Endothelial cell of hepatic sinusoid (primary cell): ENCODE results near the gene ADAD2.

Experiments
- in situ Hi-C: cut with HindIII; loops from 2 replicates; pipeline ENCODE4 v1.10.0; 2017; ENCODE audit warnings: low sequenced_read_pairs

The ADAD2 gene

GRCh38 chr16:84220851-84221250 is 29.9 kb downstream of the ADAD2 start:
- in situ Hi-C loops = no loop called here

GRCh38 chr16:84223456-84223855 is 32.5 kb downstream of the ADAD2 start:
- in situ Hi-C loops = no loop called here

GRCh38 chr16:84224554-84224953 is 33.6 kb downstream of the ADAD2 start:
- in situ Hi-C loops = no loop called here

GRCh38 chr16:84225126-84225525 is 34.2 kb downstream of the ADAD2 start:
- in situ Hi-C loops = no loop called here

GRCh38 chr16:84225571-84225970 is 34.6 kb downstream of the ADAD2 start:
- in situ Hi-C loops = no loop called here

GRCh38 chr16:84226026-84226425 is 35.1 kb downstream of the ADAD2 start:
- in situ Hi-C loops = no loop called here

GRCh38 chr16:84227548-84227947 is 36.6 kb downstream of the ADAD2 start:
- in situ Hi-C loops = no loop called here

- in situ Hi-C loops = no loop called here
Observed at GRCh38 chr16:84228256-84228838, 37.4 kb downstream of the ADAD2 start.

GRCh38 chr16:84229471-84229870 is 38.5 kb downstream of the ADAD2 start:
- in situ Hi-C loops = no loop called here

GRCh38 chr16:84232060-84232459 is 41.1 kb downstream of the ADAD2 start:
- in situ Hi-C loops = no loop called here

GRCh38 chr16:84232969-84233368 is 42.0 kb downstream of the ADAD2 start:
- in situ Hi-C loops = no loop called here

GRCh38 chr16:84233748-84234147 is 42.8 kb downstream of the ADAD2 start:
- in situ Hi-C loops = no loop called here

GRCh38 chr16:84234321-84235241 is 43.6 kb downstream of the ADAD2 start:
- in situ Hi-C loops = loop anchor here (5.0 kb wide), 1 partner anchor 92 kb away; no protein-coding TSS in a partner anchor

- in situ Hi-C loops = loop anchor here (5.0 kb wide), 1 partner anchor 94 kb away; no protein-coding TSS in a partner anchor
Observed at GRCh38 chr16:84236671-84237070, 45.7 kb downstream of the ADAD2 start.

GRCh38 chr16:84237994-84238750 is 47.2 kb downstream of the ADAD2 start:
- in situ Hi-C loops = loop anchor here (5.0 kb wide), 1 partner anchor 96 kb away; no protein-coding TSS in a partner anchor

- in situ Hi-C loops = loop anchor here (5.0 kb wide), 1 partner anchor 97 kb away; no protein-coding TSS in a partner anchor
Observed at GRCh38 chr16:84239141-84239769, 48.3 kb downstream of the ADAD2 start.

GRCh38 chr16:84239909-84240308 is 49.0 kb downstream of the ADAD2 start, which contains the start of gene KCNG4:
Gene KCNG4, minus strand, starts transcription at chr16:84240012. Its CDS starts 2,527 bp downstream, at chr16:84237485.
- in situ Hi-C loops = loop anchor here (5.0 kb wide), 1 partner anchor 98 kb away; no protein-coding TSS in a partner anchor

GRCh38 chr16:84240455-84240854 is 49.5 kb downstream of the ADAD2 start:
- in situ Hi-C loops = no loop called here

- in situ Hi-C loops = no loop called here
Observed at GRCh38 chr16:84241778-84242177, 50.8 kb downstream of the ADAD2 start.

- in situ Hi-C loops = no loop called here
Observed at GRCh38 chr16:84242839-84243238, 51.9 kb downstream of the ADAD2 start.

- in situ Hi-C loops = no loop called here
Observed at GRCh38 chr16:84243732-84244131, 52.8 kb downstream of the ADAD2 start.
